WTC11 (cell line): ENCODE data around the gene MREG. TPM values are rescaled to one million over a fixed set of nuclear protein-coding genes. Genes with fewer than 3 reads are reported as not detected.

ENCODE experiments used
- ATAC-seq: fragments of 200-7000 bp; cut with Tn5 transposase; 2 replicates; pipeline ENCODE4 v1.10.0; 2021; ENCODE audit warnings: mild to moderate bottlenecking, moderate library complexity
- CTCF ChIA-PET: fragments of 300-600 bp; sonication (Branson Sonifier 250); formaldehyde crosslinking; loops from one replicate; lab custom pipeline; 2021; ENCODE audit warnings: antibody characterized with exemption; lab: Charles Lee
- POLR2A ChIA-PET: fragments of 350-600 bp; sonication (Branson Sonifier 250); formaldehyde crosslinking; loops from one replicate; lab custom pipeline; 2021; ENCODE audit warnings: antibody characterized with exemption; lab: Charles Lee
- DNase-seq: peaks from one replicate; pipeline ENCODE4 v3.0.0; 2021; ENCODE audit warnings: low spot score
- H3K27ac Mint-ChIP-seq: 2 replicates; pipeline ENCODE4 v1.8.0; 2021; ENCODE audit warnings: mixed read lengths
- H3K27me3 Mint-ChIP-seq: 2 replicates; pipeline ENCODE4 v1.8.0; 2021; ENCODE audit warnings: low read depth, mild to moderate bottlenecking, moderate library complexity, mixed read lengths
- H3K36me3 Mint-ChIP-seq: 2 replicates; pipeline ENCODE4 v1.8.0; 2021; ENCODE audit warnings: mixed read lengths
- H3K4me1 Mint-ChIP-seq: 2 replicates; pipeline ENCODE4 v1.8.0; 2022; ENCODE audit warnings: mixed read lengths
- H3K4me3 Mint-ChIP-seq: 2 replicates; pipeline ENCODE4 v1.8.0; 2021; ENCODE audit warnings: mild to moderate bottlenecking, moderate library complexity, mixed read lengths
- H3K9me3 Mint-ChIP-seq: 2 replicates; pipeline ENCODE4 v1.8.0; 2021; ENCODE audit warnings: mixed read lengths
- AR ChIP-seq: fragments of 250-450 bp; sonication (Bioruptor Pico); IDR thresholded peaks from 2 replicates; pipeline ENCODE4 v1.9.0; 2021; ENCODE audit warnings: mild to moderate bottlenecking
- CBFB ChIP-seq: sonication (generic); formaldehyde crosslinking; IDR thresholded peaks from 2 replicates; pipeline ENCODE4 v1.8.1; 2022; ENCODE audit warnings: mild to moderate bottlenecking, low read depth, missing genetic modification reagents
- EMX1 ChIP-seq: fragments of 250-450 bp; sonication (Bioruptor Pico); IDR thresholded peaks from 2 replicates; pipeline ENCODE4 v1.8.0; 2021; ENCODE audit warnings: mild to moderate bottlenecking
- ETV6 ChIP-seq: sonication (generic); formaldehyde crosslinking; IDR thresholded peaks from 2 replicates; pipeline ENCODE4 v1.8.1; 2022; ENCODE audit warnings: mild to moderate bottlenecking, missing genetic modification reagents
- FOXJ3 ChIP-seq: sonication (generic); formaldehyde crosslinking; IDR thresholded peaks from 2 replicates; pipeline ENCODE4 v1.9.0; 2021; ENCODE audit warnings: missing genetic modification reagents, mild to moderate bottlenecking, borderline replicate concordance
- FOXK1 ChIP-seq: sonication (generic); formaldehyde crosslinking; IDR thresholded peaks from 2 replicates; pipeline ENCODE4 v1.8.0; 2022; ENCODE audit warnings: mild to moderate bottlenecking, moderate library complexity, missing genetic modification reagents
- FOXP1 ChIP-seq: sonication (generic); formaldehyde crosslinking; IDR thresholded peaks from 2 replicates; pipeline ENCODE4 v1.8.0; 2022; ENCODE audit warnings: missing genetic modification reagents, mild to moderate bottlenecking, moderate library complexity, borderline replicate concordance
- IRF2 ChIP-seq: sonication (generic); formaldehyde crosslinking; IDR thresholded peaks from 2 replicates; pipeline ENCODE4 v1.8.0; 2022; ENCODE audit warnings: low read depth, missing genetic modification reagents, borderline replicate concordance
- NFYB ChIP-seq: sonication (generic); formaldehyde crosslinking; conservative IDR thresholded peaks from 2 replicates; pipeline ENCODE4 v1.8.0; 2022; ENCODE audit warnings: low read depth, missing genetic modification reagents
- NR3C1 ChIP-seq: sonication (generic); formaldehyde crosslinking; conservative IDR thresholded peaks from 2 replicates; pipeline ENCODE4 v1.8.1; 2023; ENCODE audit warnings: low read depth, mild to moderate bottlenecking, missing genetic modification reagents
- RELA ChIP-seq: sonication (generic); formaldehyde crosslinking; IDR thresholded peaks from 2 replicates; pipeline ENCODE4 v1.8.1; 2022; ENCODE audit warnings: missing genetic modification reagents, mild to moderate bottlenecking, borderline replicate concordance
- SMAD4 ChIP-seq: sonication (generic); formaldehyde crosslinking; IDR thresholded peaks from 2 replicates; pipeline ENCODE4 v1.8.0; 2022; ENCODE audit warnings: mild to moderate bottlenecking, missing genetic modification reagents
- TEAD1 ChIP-seq: sonication (generic); formaldehyde crosslinking; IDR thresholded peaks from 2 replicates; pipeline ENCODE4 v1.8.0; 2022; ENCODE audit warnings: mild to moderate bottlenecking, missing genetic modification reagents
- USF1 ChIP-seq: sonication (generic); formaldehyde crosslinking; IDR thresholded peaks from 2 replicates; pipeline ENCODE4 v1.8.0; 2022; ENCODE audit warnings: mild to moderate bottlenecking, missing genetic modification reagents
- USF2 ChIP-seq: sonication (generic); formaldehyde crosslinking; IDR thresholded peaks from 2 replicates; pipeline ENCODE4 v1.8.1; 2023; ENCODE audit warnings: mild to moderate bottlenecking, missing genetic modification reagents, moderate library complexity
- ZNF219 ChIP-seq: sonication (generic); formaldehyde crosslinking; IDR thresholded peaks from 2 replicates; pipeline ENCODE4 v1.8.0; 2023; ENCODE audit warnings: missing genetic modification reagents, mild to moderate bottlenecking, borderline replicate concordance
- ZNF423 ChIP-seq: fragments of 250-450 bp; sonication (Bioruptor Pico); IDR thresholded peaks from 2 replicates; pipeline ENCODE4 v2.1.2; 2022; ENCODE audit warnings: mild to moderate bottlenecking, moderate library complexity
- total RNA-seq: library from RNA; stranded (reverse); gene quantifications from 3 replicates; pipeline ENCODE4 v1.2.3, GENCODE V29; 2021
- TF ChIP-seq, protein P1 (sequence below): sonication (generic); formaldehyde crosslinking; IDR thresholded peaks from 2 replicates; pipeline ENCODE4 v1.8.0; 2023; ENCODE audit warnings: mild to moderate bottlenecking, missing genetic modification reagents
- TF ChIP-seq, protein P2 (sequence below): sonication (generic); formaldehyde crosslinking; IDR thresholded peaks from 2 replicates; pipeline ENCODE4 v1.8.1; 2023; ENCODE audit warnings: mild to moderate bottlenecking, moderate library complexity, missing genetic modification reagents
- TF ChIP-seq, protein P3 (sequence below): fragments of 250-450 bp; sonication (Bioruptor Pico); IDR thresholded peaks from 2 replicates; pipeline ENCODE4 v1.9.0; 2021; ENCODE audit warnings: moderate library complexity, mild to moderate bottlenecking, inconsistent platforms, borderline replicate concordance

Gene MREG
- total RNA-seq, 1 experiment from 2014 or later, result 23.8 TPM

DNA sequence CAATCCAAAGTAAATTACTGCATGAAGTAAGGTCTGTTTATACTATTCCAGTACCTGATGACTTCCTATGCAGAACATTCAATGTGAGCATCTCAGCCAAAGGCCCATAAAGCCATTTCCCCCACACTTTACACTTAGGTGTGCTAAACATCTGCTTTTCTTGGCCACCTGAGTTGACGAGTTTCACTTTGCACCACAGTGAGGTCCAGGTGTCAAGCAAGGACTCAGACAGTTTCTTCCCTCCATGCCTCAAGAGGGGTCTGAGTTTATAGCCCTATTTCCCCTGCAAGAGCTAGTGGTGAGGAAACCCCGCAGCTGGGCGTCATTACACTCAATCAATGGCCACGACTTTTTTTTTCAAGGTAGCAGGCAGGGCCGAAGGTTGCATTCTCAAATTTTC is 107.7 kb downstream of the MREG start:
- TF ChIP-seq ZNF423 (CRISPR knock-in tag) (no peak), FOXK1 (no peak), EMX1 (no peak), ETV6 (CRISPR knock-in tag) (no peak)
- Mint-ChIP-seq H3K27me3 (peaks cover 3% of the 10 kb centered on the region), H3K27ac (no peak overlapping the region), H3K4me3 (no peak overlapping the region), H3K36me3 (peaks cover 18% of the 10 kb centered on the region; the same call in 1 of the 2 replicates), H3K9me3 (peaks cover 21% of the 10 kb centered on the region), H3K4me1 (no peaks in the 10 kb centered on the region)
- ChIA-PET CTCF (no interaction called here), POLR2A (no interaction called here)
- ATAC-seq (no peak), DNase-seq (no peak)

GRCh38 chr2:215904101-215904500 is 109.2 kb downstream of the MREG start:
- DNase-seq, result no peak
- H3K27ac Mint-ChIP-seq, result no peak overlapping the region

DNA sequence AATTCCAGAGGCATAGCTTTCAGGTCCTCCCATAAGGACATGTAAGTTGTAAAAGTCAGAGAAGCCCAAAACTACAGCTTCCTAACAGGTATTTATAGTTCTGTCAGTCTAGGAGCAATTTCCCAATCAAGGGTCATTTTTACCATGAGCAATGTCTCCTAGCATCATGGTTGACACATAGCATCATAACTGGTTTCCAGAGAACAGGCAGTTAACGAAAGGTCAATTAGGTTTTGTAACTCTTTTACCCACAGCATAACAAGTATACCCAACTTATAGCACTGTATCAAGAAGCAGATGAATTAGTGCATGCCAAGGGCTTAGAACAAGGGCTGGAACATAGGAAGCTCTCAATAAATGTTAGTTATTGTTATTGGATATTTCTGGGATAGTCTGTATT is 110.1 kb downstream of the MREG start:
- ATAC-seq (no peak), DNase-seq (no peak)
- TF ChIP-seq CBFB (CRISPR knock-in tag) (no peak), NR3C1 (no peak), SMAD4 (CRISPR knock-in tag) (no peak)
- Mint-ChIP-seq H3K36me3 (no peaks in the 10 kb centered on the region), H3K4me3 (no peak overlapping the region), H3K27me3 (peaks cover 3% of the 10 kb centered on the region), H3K27ac (no peak overlapping the region), H3K4me1 (no peaks in the 10 kb centered on the region), H3K9me3 (no peaks in the 10 kb centered on the region)
- CTCF ChIA-PET, result interaction anchor here (0.7 kb wide), 1 partner anchor 9 kb away, joined by 3 read pairs; no protein-coding TSS in a partner anchor
- POLR2A ChIA-PET, result no interaction called here

More at GRCh38 chr2:215904101-215904500, 109.2 kb downstream of the MREG start:
- Mint-ChIP-seq H3K27me3 (peaks cover 3% of the 10 kb centered on the region), H3K4me1 (no peaks in the 10 kb centered on the region), H3K4me3 (no peak overlapping the region), H3K36me3 (peaks cover 6% of the 10 kb centered on the region; the same call in 1 of the 2 replicates)
- POLR2A ChIA-PET, result no interaction called here
- TF ChIP-seq SMAD4 (CRISPR knock-in tag) (no peak), NFYB (no peak), USF2 (no peak), TEAD1 (CRISPR knock-in tag) (no peak), EMX1 (no peak), RELA (CRISPR knock-in tag) (no peak), USF1 (no peak), FOXK1 (no peak), FOXJ3 (CRISPR knock-in tag) (no peak), FOXP1 (no peak), IRF2 (no peak), ZNF219 (CRISPR knock-in tag) (no peak)
- TF ChIP-seq, protein P1, sequence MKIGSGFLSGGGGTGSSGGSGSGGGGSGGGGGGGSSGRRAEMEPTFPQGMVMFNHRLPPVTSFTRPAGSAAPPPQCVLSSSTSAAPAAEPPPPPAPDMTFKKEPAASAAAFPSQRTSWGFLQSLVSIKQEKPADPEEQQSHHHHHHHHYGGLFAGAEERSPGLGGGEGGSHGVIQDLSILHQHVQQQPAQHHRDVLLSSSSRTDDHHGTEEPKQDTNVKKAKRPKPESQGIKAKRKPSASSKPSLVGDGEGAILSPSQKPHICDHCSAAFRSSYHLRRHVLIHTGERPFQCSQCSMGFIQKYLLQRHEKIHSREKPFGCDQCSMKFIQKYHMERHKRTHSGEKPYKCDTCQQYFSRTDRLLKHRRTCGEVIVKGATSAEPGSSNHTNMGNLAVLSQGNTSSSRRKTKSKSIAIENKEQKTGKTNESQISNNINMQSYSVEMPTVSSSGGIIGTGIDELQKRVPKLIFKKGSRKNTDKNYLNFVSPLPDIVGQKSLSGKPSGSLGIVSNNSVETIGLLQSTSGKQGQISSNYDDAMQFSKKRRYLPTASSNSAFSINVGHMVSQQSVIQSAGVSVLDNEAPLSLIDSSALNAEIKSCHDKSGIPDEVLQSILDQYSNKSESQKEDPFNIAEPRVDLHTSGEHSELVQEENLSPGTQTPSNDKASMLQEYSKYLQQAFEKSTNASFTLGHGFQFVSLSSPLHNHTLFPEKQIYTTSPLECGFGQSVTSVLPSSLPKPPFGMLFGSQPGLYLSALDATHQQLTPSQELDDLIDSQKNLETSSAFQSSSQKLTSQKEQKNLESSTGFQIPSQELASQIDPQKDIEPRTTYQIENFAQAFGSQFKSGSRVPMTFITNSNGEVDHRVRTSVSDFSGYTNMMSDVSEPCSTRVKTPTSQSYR (CRISPR knock-in tag), result no peak
- TF ChIP-seq, all 79 proteins: peak for 0
- CTCF ChIA-PET, result no interaction called here
- ATAC-seq, result no peak
- peaks cover 7% of the 10 kb centered on the region; the same call in 1 of the 2 replicates for H3K9me3 Mint-ChIP-seq

GRCh38 chr2:215901796-215902195 is 111.6 kb downstream of the MREG start:
- Mint-ChIP-seq H3K36me3 (0 out of 2 replicates have a peak, but pooled peaks cover 2% of the 10 kb centered on the region), H3K4me3 (no peak overlapping the region), H3K27me3 (peaks cover 6% of the 10 kb centered on the region), H3K4me1 (peaks cover 4% of the 10 kb centered on the region; the same call in 1 of the 2 replicates), H3K9me3 (peaks cover 1% of the 10 kb centered on the region; the same call in 1 of the 2 replicates), H3K27ac (no peak overlapping the region)
- no peak for DNase-seq
- no peak for ATAC-seq
- ChIA-PET POLR2A (no interaction called here), CTCF (interaction anchor here (1.1 kb wide), 1 partner anchor 73 kb away, joined by 3 read pairs; no protein-coding TSS in a partner anchor)
- no peak for TF ChIP-seq AR (CRISPR knock-in tag)
- TF ChIP-seq, protein P2, sequence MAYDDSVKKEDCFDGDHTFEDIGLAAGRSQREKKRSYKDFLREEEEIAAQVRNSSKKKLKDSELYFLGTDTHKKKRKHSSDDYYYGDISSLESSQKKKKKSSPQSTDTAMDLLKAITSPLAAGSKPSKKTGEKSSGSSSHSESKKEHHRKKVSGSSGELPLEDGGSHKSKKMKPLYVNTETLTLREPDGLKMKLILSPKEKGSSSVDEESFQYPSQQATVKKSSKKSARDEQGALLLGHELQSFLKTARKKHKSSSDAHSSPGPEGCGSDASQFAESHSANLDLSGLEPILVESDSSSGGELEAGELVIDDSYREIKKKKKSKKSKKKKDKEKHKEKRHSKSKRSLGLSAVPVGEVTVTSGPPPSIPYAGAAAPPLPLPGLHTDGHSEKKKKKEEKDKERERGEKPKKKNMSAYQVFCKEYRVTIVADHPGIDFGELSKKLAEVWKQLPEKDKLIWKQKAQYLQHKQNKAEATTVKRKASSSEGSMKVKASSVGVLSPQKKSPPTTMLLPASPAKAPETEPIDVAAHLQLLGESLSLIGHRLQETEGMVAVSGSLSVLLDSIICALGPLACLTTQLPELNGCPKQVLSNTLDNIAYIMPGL (CRISPR knock-in tag), result no peak
- TF ChIP-seq, protein P3, sequence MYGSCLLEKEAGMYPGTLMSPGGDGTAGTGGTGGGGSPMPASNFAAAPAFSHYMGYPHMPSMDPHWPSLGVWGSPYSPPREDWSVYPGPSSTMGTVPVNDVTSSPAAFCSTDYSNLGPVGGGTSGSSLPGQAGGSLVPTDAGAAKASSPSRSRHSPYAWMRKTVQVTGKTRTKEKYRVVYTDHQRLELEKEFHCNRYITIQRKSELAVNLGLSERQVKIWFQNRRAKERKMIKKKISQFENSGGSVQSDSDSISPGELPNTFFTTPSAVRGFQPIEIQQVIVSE (CRISPR knock-in tag), result no peak
